Endothelial cell of umbilical vein (primary cell): ENCODE data around the gene FMN1. TPM values are rescaled to one million over a fixed set of nuclear protein-coding genes. Genes with fewer than 3 reads are reported as not detected.

Experiments used
- BruUV-seq: library from RNA; stranded (reverse); fragments of 400-500 nt; replicated peaks from 2 replicates; lab custom pipeline; 2021; lab: Mats Ljungman, UMichigan
- CTCF ChIA-PET: fragments of 300-600, 350-600 bp; sonication (Branson Sonifier 250); formaldehyde crosslinking; loops from one replicate; lab custom pipeline; 2021; ENCODE audit warnings: antibody characterized with exemption, inconsistent platforms; lab: Charles Lee
- POLR2A ChIA-PET: fragments of 300-600, 350-600 bp; sonication (Branson Sonifier 250); formaldehyde crosslinking; loops from one replicate; lab custom pipeline; 2021; ENCODE audit warnings: antibody characterized with exemption, inconsistent platforms; lab: Charles Lee
- DNase-seq: peaks from one replicate; pipeline ENCODE4 v3.0.0-alpha.2; 2011; ENCODE audit warnings: low read depth, low spot score
- FAIRE-seq: peaks from 2 replicates; lab custom pipeline; 2011; peaks lifted over from hg19 to GRCh38; lab: Jason Lieb, UNC
- H2AFZ ChIP-seq: 2 replicates; pipeline ENCODE4 v1.6.0; 2012; ENCODE audit warnings: low read depth, low read length, control low read depth, inconsistent platforms
- H3K27ac ChIP-seq: 2 replicates; pipeline ENCODE4 v1.5.1; 2011; ENCODE audit warnings: low read depth, mild to moderate bottlenecking, control low read depth, low read length, moderate library complexity; ENCODE audit not compliant: insufficient read depth
- H3K27me3 ChIP-seq, 2 experiments: 2 replicates each; pipeline versions ENCODE4 v1.6.0 to v1.6.1; 2011; ENCODE audit warnings: low read length in 2 of 2, mixed read lengths in 1 of 2; ENCODE audit not compliant: control insufficient read depth in 2 of 2, insufficient read depth in 2 of 2
- H3K36me3 ChIP-seq, 2 experiments: 2 replicates in 1 of 2; 3 replicates in 1 of 2; pipeline ENCODE4 v1.5.1; 2011; ENCODE audit warnings: low read length in 2 of 2, mild to moderate bottlenecking in 1 of 2, moderate library complexity in 1 of 2; ENCODE audit not compliant: control insufficient read depth in 2 of 2, insufficient read depth in 2 of 2; ENCODE audit errors: extremely low read depth in 1 of 2
- H3K4me1 ChIP-seq: 3 replicates; pipeline ENCODE4 v1.5.1; 2011; ENCODE audit warnings: mild to moderate bottlenecking, low read length; ENCODE audit not compliant: control insufficient read depth, insufficient read depth; ENCODE audit errors: extremely low read depth
- H3K4me2 ChIP-seq: 2 replicates; pipeline ENCODE4 v1.6.1; 2011; ENCODE audit warnings: low read length, control low read depth, mixed read lengths; ENCODE audit not compliant: insufficient read depth
- H3K4me3 ChIP-seq, 3 experiments: fragments of 200-600 bp in 1 of 3; sonication (generic), shearing (Covaris generic) in 1 of 3; replicated peaks in 1 of 3; 2 replicates each; pipeline ENCODE4 v1.5.1; 2011 to 2016; ENCODE audit warnings: control low read depth in 3 of 3, low read length in 3 of 3, mild to moderate bottlenecking in 2 of 3, inconsistent platforms in 1 of 3, low read depth in 1 of 3, moderate library complexity in 1 of 3; ENCODE audit not compliant: insufficient read depth in 1 of 3
- H3K79me2 ChIP-seq: 2 replicates; pipeline ENCODE4 v1.6.0; 2012; ENCODE audit warnings: low read length, inconsistent platforms; ENCODE audit not compliant: control insufficient read depth, insufficient read depth
- H3K9ac ChIP-seq: replicated peaks from 2 replicates; pipeline ENCODE3; 2011; ENCODE audit warnings: low read length, control low read depth; ENCODE audit not compliant: insufficient read depth; ENCODE audit errors: extremely low read depth
- H3K9me1 ChIP-seq: replicated peaks from 3 replicates; pipeline ENCODE4 v1.6.0; 2011; ENCODE audit warnings: mild to moderate bottlenecking, low read length; ENCODE audit not compliant: control insufficient read depth, insufficient read depth; ENCODE audit errors: extremely low read depth
- H3K9me3 ChIP-seq: replicated peaks from 2 replicates; pipeline ENCODE4 v1.5.1; 2012; ENCODE audit warnings: low read length, inconsistent platforms; ENCODE audit not compliant: control insufficient read depth, insufficient read depth
- H4K20me1 ChIP-seq: replicated peaks from 2 replicates; pipeline ENCODE3; 2011; ENCODE audit warnings: mild to moderate bottlenecking, low read length; ENCODE audit not compliant: control insufficient read depth, insufficient read depth; ENCODE audit errors: extremely low read depth
- EZH2 ChIP-seq: IDR thresholded peaks from 2 replicates; pipeline ENCODE4 v1.6.1; 2012; ENCODE audit warnings: borderline replicate concordance, low read depth, mild to moderate bottlenecking, moderate library complexity, low read length, inconsistent platforms; ENCODE audit not compliant: severe bottlenecking
- FOS ChIP-seq: IDR thresholded peaks from 2 replicates; pipeline ENCODE4 v1.6.1; 2011; ENCODE audit warnings: mild to moderate bottlenecking, low read length, moderate library complexity, borderline replicate concordance; ENCODE audit not compliant: insufficient read depth
- GATA2 ChIP-seq: IDR thresholded peaks from 2 replicates; pipeline ENCODE4 v1.7.0; 2011; ENCODE audit warnings: low read depth, mild to moderate bottlenecking, moderate library complexity, mixed read lengths, low read length; ENCODE audit not compliant: insufficient read length, insufficient read depth
- JUN ChIP-seq: IDR thresholded peaks from 2 replicates; pipeline ENCODE4 v1.6.1; 2011; ENCODE audit warnings: borderline replicate concordance, low read depth; ENCODE audit not compliant: insufficient read length, insufficient read depth
- MYC ChIP-seq: IDR thresholded peaks from one replicate; pipeline ENCODE4 v1.6.1; 2011; ENCODE audit warnings: mild to moderate bottlenecking, low read depth, low read length
- POLR2A ChIP-seq: IDR thresholded peaks from 2 replicates; pipeline ENCODE4 v1.6.1; 2012; ENCODE audit warnings: low read depth, mild to moderate bottlenecking, control low read depth, low read length
- POLR2AphosphoS5 ChIP-seq: IDR thresholded peaks from 2 replicates; pipeline ENCODE4 v1.6.1; 2012; ENCODE audit warnings: low read depth, mild to moderate bottlenecking, control low read depth, low read length, moderate library complexity; ENCODE audit not compliant: insufficient read depth
- dilution Hi-C: fragments of 300-500 bp; cut with MboI; formaldehyde crosslinking; loops from one replicate; pipeline ENCODE4 v1.15.0; 2019; ENCODE audit warnings: low sequenced_read_pairs; ENCODE audit not compliant: extremely low pct_ligation_motif_present
- intact Hi-C: fragments of 100-400 bp; cut with micrococcal nuclease; formaldehyde crosslinking; loops from one replicate; pipeline ENCODE4 v1.10.0; 2022
- polyA plus RNA-seq, 4 experiments: library from polyadenylated mRNA; depleted of rRNA in 3 of 4; stranded (reverse) in 3 of 4; unstranded in 1 of 4; fragments of >200 nt; gene quantifications; 2 replicates each; pipeline versions ENCODE4 v1.2.1 to v1.2.3, GENCODE V29; 2011 to 2012; ENCODE audit warnings: missing spikeins in 1 of 4
- total RNA-seq: library from RNA; stranded (reverse); gene quantifications from 2 replicates; pipeline ENCODE4 v1.2.3, GENCODE V29; 2021
- TF ChIP-seq, protein P1 (sequence below): IDR thresholded peaks from 2 replicates; pipeline ENCODE4 v1.6.1; 2011; ENCODE audit not compliant: insufficient read depth, insufficient read length
- TF ChIP-seq, protein P2 (sequence below), 2 donors: IDR thresholded peaks; 1 replicate in 1 of 2; 2 replicates in 1 of 2; pipeline ENCODE4 v1.5.1; 2011; ENCODE audit warnings: low read length in 2 of 2, mild to moderate bottlenecking in 2 of 2, moderate library complexity in 2 of 2, control low read depth in 1 of 2, inconsistent platforms in 1 of 2, low read depth in 1 of 2; ENCODE audit not compliant: insufficient read depth in 1 of 2; ENCODE audit errors: extremely low read depth in 1 of 2

The FMN1 gene
- total and polyA plus RNA-seq, 2 donors (not counting 3 experiments of a cell fraction or from before 2014, with no cell fraction given), result 0.01 to 0.29 TPM

DNA sequence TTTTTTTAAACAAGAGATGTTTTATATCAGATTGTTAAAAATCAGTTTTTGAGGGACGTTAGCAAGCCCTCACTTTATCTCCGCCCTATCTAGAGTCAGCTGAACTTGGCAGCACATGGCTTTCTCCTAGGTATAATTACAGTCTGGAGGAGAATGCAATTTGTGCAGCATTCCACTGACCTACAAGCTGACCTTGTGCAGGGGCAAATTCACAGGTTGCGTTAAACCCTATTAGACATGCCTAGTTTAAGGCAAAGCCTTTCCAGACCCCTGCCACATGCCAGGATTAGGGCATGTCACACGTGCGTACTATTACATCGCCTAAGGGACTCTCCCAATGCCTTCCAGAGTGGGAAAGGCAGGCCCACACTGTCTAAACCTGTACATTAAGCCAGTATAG lies 252.7 kb downstream of the FMN1 start:
- H3K27ac ChIP-seq, result no peak overlapping the region
- FAIRE-seq, result no peak

DNA sequence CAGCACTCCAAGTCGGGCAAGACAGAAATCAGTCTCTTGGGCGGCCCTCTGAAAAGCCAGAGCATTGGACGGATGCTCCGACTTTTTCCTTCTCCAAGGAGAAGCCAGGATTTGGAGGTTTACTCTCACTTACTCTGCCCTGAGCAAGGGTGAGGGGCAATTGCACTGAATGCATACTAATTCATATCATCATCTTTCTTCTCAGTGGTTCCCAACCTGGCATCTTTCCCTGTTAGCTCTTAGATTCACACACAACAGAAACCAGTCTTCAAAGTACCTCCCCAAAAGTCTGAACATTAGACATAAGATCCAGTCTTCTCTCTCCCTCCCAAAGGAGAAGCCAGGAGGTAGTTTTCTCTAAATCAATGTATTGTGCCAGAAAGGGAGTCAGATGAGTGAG lies 257.5 kb downstream of the FMN1 start:
- DNase-seq, result no peak
- no peaks in the 10 kb centered on the region for H3K36me3 ChIP-seq
- no peaks in the 10 kb centered on the region for H3K9me1 ChIP-seq
- no peaks in the 10 kb centered on the region for H3K9me3 ChIP-seq
- no peaks in the 10 kb centered on the region for H3K4me1 ChIP-seq
- no peak overlapping the region for H3K27ac ChIP-seq
- no TSS peak for BruUV-seq
- dilution Hi-C loops, result no loop called here
- ChIA-PET CTCF (interaction anchor here (0.6 to 2.8 kb wide), 82 partner anchors 8 to 295 kb away, joined by 3 to 293 read pairs (median 6); partner anchors contain the start of gene SCG5), POLR2A (interaction anchor here (0.6 kb wide), 1 partner anchor 91 kb away, joined by 3 read pairs; no protein-coding TSS in a partner anchor)
- TF ChIP-seq, protein P1, sequence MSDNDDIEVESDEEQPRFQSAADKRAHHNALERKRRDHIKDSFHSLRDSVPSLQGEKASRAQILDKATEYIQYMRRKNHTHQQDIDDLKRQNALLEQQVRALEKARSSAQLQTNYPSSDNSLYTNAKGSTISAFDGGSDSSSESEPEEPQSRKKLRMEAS, result no peak
- TF ChIP-seq, protein P2, sequence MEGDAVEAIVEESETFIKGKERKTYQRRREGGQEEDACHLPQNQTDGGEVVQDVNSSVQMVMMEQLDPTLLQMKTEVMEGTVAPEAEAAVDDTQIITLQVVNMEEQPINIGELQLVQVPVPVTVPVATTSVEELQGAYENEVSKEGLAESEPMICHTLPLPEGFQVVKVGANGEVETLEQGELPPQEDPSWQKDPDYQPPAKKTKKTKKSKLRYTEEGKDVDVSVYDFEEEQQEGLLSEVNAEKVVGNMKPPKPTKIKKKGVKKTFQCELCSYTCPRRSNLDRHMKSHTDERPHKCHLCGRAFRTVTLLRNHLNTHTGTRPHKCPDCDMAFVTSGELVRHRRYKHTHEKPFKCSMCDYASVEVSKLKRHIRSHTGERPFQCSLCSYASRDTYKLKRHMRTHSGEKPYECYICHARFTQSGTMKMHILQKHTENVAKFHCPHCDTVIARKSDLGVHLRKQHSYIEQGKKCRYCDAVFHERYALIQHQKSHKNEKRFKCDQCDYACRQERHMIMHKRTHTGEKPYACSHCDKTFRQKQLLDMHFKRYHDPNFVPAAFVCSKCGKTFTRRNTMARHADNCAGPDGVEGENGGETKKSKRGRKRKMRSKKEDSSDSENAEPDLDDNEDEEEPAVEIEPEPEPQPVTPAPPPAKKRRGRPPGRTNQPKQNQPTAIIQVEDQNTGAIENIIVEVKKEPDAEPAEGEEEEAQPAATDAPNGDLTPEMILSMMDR (IDR thresholded peaks at IDR 0.05; ENCODE audit: extremely low read depth in 1 of 2, insufficient read depth in 1 of 2, low read depth in 1 of 2, low read length in 2 of 2), result no peak
- no peak for TF ChIP-seq POLR2AphosphoS5
- no peak for TF ChIP-seq JUN
- no peak for TF ChIP-seq FOS
- TF ChIP-seq GATA2, result no peak
- TF ChIP-seq EZH2, result no peak
- TF ChIP-seq MYC, result no peak
- TF ChIP-seq POLR2A, result no peak
- peaks cover 2 to 7% of the 10 kb centered on the region in 2 experiments for H3K27me3 ChIP-seq
- H3K4me3 ChIP-seq, result no peak overlapping the region
- FAIRE-seq, result no peak
- H3K79me2 ChIP-seq, result no peaks in the 10 kb centered on the region
- H3K9ac ChIP-seq, result no peak overlapping the region
- intact Hi-C loops, result loop anchor here (1.0 kb wide), 2 partner anchors 93 to 275 kb away; no protein-coding TSS in a partner anchor
- H2AFZ ChIP-seq, result no peak overlapping the region
- no peak overlapping the region for H3K4me2 ChIP-seq
- H4K20me1 ChIP-seq, result no peaks in the 10 kb centered on the region

More for the DNA sequence above, 252.7 kb downstream of the FMN1 start:
- Histone ChIP-seq H4K20me1 (no peaks in the 10 kb centered on the region), H3K9me3 (no peaks in the 10 kb centered on the region), H3K9ac (no peak overlapping the region), H3K4me2 (no peak overlapping the region), H3K27me3 (peaks cover 0 to 7% of the 10 kb centered on the region in 2 experiments), H3K9me1 (no peaks in the 10 kb centered on the region), H3K4me1 (no peaks in the 10 kb centered on the region), H3K79me2 (no peaks in the 10 kb centered on the region), H3K36me3 (no peaks in the 10 kb centered on the region), H2AFZ (no peak overlapping the region), H3K4me3 (no peak overlapping the region)
- POLR2A ChIA-PET, result no interaction called here
- TF ChIP-seq EZH2 (no peak), FOS (no peak), GATA2 (no peak), POLR2A (no peak), JUN (no peak), MYC (no peak), POLR2AphosphoS5 (no peak)
- TF ChIP-seq, protein P1, result no peak
- dilution Hi-C loops (no loop called here), intact Hi-C loops (no loop called here)
- no TSS peak for BruUV-seq
- no peak for DNase-seq
- CTCF ChIA-PET, result interaction anchor here (1.2 to 4.6 kb wide), 3 partner anchors 14 to 279 kb away, joined by 6 to 23 read pairs (median 8); no protein-coding TSS in a partner anchor
